H1 (cell line): ENCODE measurements around the gene ATP6V1A. TPM values are rescaled to one million over a fixed set of nuclear protein-coding genes. Genes with fewer than 3 reads are reported as not detected.
"Not testable (repeated sequence)": the region's sequence is repeated elsewhere in the genome, so short reads cannot be mapped to it uniquely, and the experiment has no call there.

ENCODE experiments used
- CTCF ChIA-PET: fragments of 300-600 bp; sonication (Branson Sonifier 250); formaldehyde crosslinking; loops from one replicate; lab custom pipeline; 2021; ENCODE audit not compliant: partially characterized antibody; lab: Charles Lee
- POLR2A ChIA-PET: fragments of 300-600 bp; sonication (Branson Sonifier 250); formaldehyde crosslinking; loops from one replicate; lab custom pipeline; 2021; ENCODE audit warnings: inconsistent platforms; ENCODE audit not compliant: partially characterized antibody; lab: Charles Lee
- DNase-seq, 2 experiments: peaks; one replicate each; pipeline versions ENCODE4 v3.0.0 to v3.0.0-alpha.2; 2010 to 2022; ENCODE audit warnings: low spot score in 2 of 2, low read depth in 1 of 2, mixed read lengths in 1 of 2
- FAIRE-seq: peaks from 2 replicates; lab custom pipeline; 2011; peaks lifted over from hg19 to GRCh38; lab: Jason Lieb, UNC
- H2AFZ ChIP-seq: 2 replicates; pipeline ENCODE4 v1.8.1; 2012; ENCODE audit warnings: low read length, inconsistent platforms
- H2AK5ac ChIP-seq: 2 replicates; pipeline ENCODE4 v1.6.1; 2013; ENCODE audit warnings: low read depth, low read length
- H2BK120ac ChIP-seq: replicated peaks from 2 replicates; pipeline ENCODE3; 2013; ENCODE audit warnings: low read depth, low read length, inconsistent platforms
- H2BK12ac ChIP-seq: 2 replicates; pipeline ENCODE4 v1.6.1; 2013; ENCODE audit warnings: low read depth, low read length
- H2BK15ac ChIP-seq: 2 replicates; pipeline ENCODE4 v1.6.1; 2013; ENCODE audit warnings: low read length
- H2BK20ac ChIP-seq: 2 replicates; pipeline ENCODE4 v1.6.1; 2013; ENCODE audit warnings: low read length
- H2BK5ac ChIP-seq: 2 replicates; pipeline ENCODE4 v1.6.1; 2013; ENCODE audit warnings: low read depth, low read length
- H3K14ac ChIP-seq: 2 replicates; pipeline ENCODE4 v1.6.1; 2013; ENCODE audit warnings: inconsistent platforms; ENCODE audit not compliant: insufficient read length
- H3K18ac ChIP-seq: 2 replicates; pipeline ENCODE4 v1.6.1; 2013; ENCODE audit warnings: low read length; ENCODE audit errors: extremely low read depth
- H3K23ac ChIP-seq: 2 replicates; pipeline ENCODE4 v1.6.1; 2013; ENCODE audit warnings: inconsistent platforms; ENCODE audit not compliant: insufficient read length
- H3K23me2 ChIP-seq: 2 replicates; pipeline ENCODE4 v1.6.1; 2013; ENCODE audit warnings: low read depth, low read length
- H3K27ac ChIP-seq: 2 replicates; pipeline ENCODE4 v1.6.1; 2011; ENCODE audit warnings: low read depth, low read length, inconsistent platforms
- H3K27me3 ChIP-seq, 4 experiments: replicated peaks in 1 of 4; 1 replicate in 1 of 4; 2 replicates in 3 of 4; pipeline versions ENCODE4 v1.6.1 to v1.8.1; 2011 to 2013; ENCODE audit warnings: low read length in 3 of 4, mild to moderate bottlenecking in 3 of 4, inconsistent platforms in 2 of 4, mixed read lengths in 2 of 4, moderate library complexity in 1 of 4; ENCODE audit not compliant: control insufficient read depth in 3 of 4, insufficient read depth in 3 of 4; ENCODE audit errors: extremely low read depth in 1 of 4
- H3K36me3 ChIP-seq, 4 experiments: 2 replicates each; pipeline versions ENCODE4 v1.6.1 to v1.8.1; 2011 to 2013; ENCODE audit warnings: mild to moderate bottlenecking in 4 of 4, low read length in 3 of 4, moderate library complexity in 2 of 4, control low read depth in 1 of 4, inconsistent platforms in 1 of 4; ENCODE audit not compliant: insufficient read depth in 4 of 4, control insufficient read depth in 2 of 4
- H3K4ac ChIP-seq: replicated peaks from 2 replicates; pipeline ENCODE3; 2013; ENCODE audit warnings: low read length, low read depth, mixed read lengths, inconsistent platforms; ENCODE audit not compliant: insufficient read length
- H3K4me1 ChIP-seq, 4 experiments: replicated peaks in 1 of 4; 1 replicate in 1 of 4; 2 replicates in 3 of 4; pipeline versions ENCODE4 v1.6.1 to v1.8.1; 2011 to 2013; ENCODE audit warnings: low read length in 3 of 4, inconsistent platforms in 2 of 4, mixed read lengths in 1 of 4; ENCODE audit not compliant: insufficient read depth in 4 of 4, control insufficient read depth in 3 of 4
- H3K4me2 ChIP-seq, 2 experiments: 2 replicates each; pipeline versions ENCODE4 v1.6.1 to v1.8.1; 2011 to 2013; ENCODE audit warnings: low read depth in 2 of 2, low read length in 2 of 2, control low read depth in 1 of 2, inconsistent platforms in 1 of 2, mild to moderate bottlenecking in 1 of 2; ENCODE audit not compliant: insufficient read depth in 1 of 2
- H3K4me3 ChIP-seq, 4 experiments: fragments of 200-600, 300-600 bp in 1 of 4; sonication (generic), shearing (Covaris generic), sonication (Bioruptor Twin) in 1 of 4; 2 replicates each; pipeline versions ENCODE4 v1.5.1 to v1.8.1; 2011 to 2016; ENCODE audit warnings: low read length in 4 of 4, low read depth in 3 of 4, control low read depth in 2 of 4, inconsistent platforms in 2 of 4, mild to moderate bottlenecking in 2 of 4, mixed read lengths in 1 of 4, moderate library complexity in 1 of 4; ENCODE audit not compliant: insufficient read depth in 2 of 4; ENCODE audit errors: extremely low read depth in 1 of 4
- H3K56ac ChIP-seq: replicated peaks from 2 replicates; pipeline ENCODE3; 2013; ENCODE audit warnings: low read depth, mild to moderate bottlenecking, mixed read lengths, low read length, inconsistent platforms; ENCODE audit not compliant: insufficient read length
- H3K79me1 ChIP-seq: 2 replicates; pipeline ENCODE4 v1.6.1; 2013; ENCODE audit warnings: low read depth, low read length, control low read depth
- H3K79me2 ChIP-seq, 2 experiments: 2 replicates each; pipeline versions ENCODE4 v1.6.1 to v1.8.1; 2012 to 2013; ENCODE audit warnings: low read length in 2 of 2, mild to moderate bottlenecking in 2 of 2, inconsistent platforms in 1 of 2; ENCODE audit not compliant: insufficient read depth in 2 of 2, control insufficient read depth in 1 of 2
- H3K9ac ChIP-seq, 4 experiments: replicated peaks in 1 of 4; 1 replicate in 1 of 4; 2 replicates in 3 of 4; pipeline versions ENCODE4 v1.6.1 to v1.8.1; 2011 to 2013; ENCODE audit warnings: low read depth in 3 of 4, low read length in 3 of 4, control low read depth in 2 of 4, mild to moderate bottlenecking in 2 of 4, moderate library complexity in 2 of 4, inconsistent platforms in 1 of 4; ENCODE audit errors: extremely low read depth in 1 of 4
- H3K9me3 ChIP-seq, 2 experiments: 2 replicates each; pipeline versions ENCODE4 v1.6.1 to v1.8.1; 2012 to 2013; ENCODE audit warnings: mild to moderate bottlenecking in 2 of 2, moderate library complexity in 2 of 2, control low read depth in 1 of 2, inconsistent platforms in 1 of 2, low read depth in 1 of 2, low read length in 1 of 2, mixed read lengths in 1 of 2; ENCODE audit not compliant: insufficient read depth in 2 of 2
- H4K20me1 ChIP-seq, 2 experiments: replicated peaks in 1 of 2; 2 replicates each; pipeline versions ENCODE3 to v1.8.1; 2011 to 2013; ENCODE audit warnings: inconsistent platforms in 2 of 2, low read length in 2 of 2, mild to moderate bottlenecking in 1 of 2; ENCODE audit not compliant: insufficient read depth in 2 of 2, control insufficient read depth in 1 of 2
- H4K5ac ChIP-seq: 2 replicates; pipeline ENCODE4 v1.6.1; 2013; ENCODE audit warnings: low read length, low read depth, mixed read lengths, inconsistent platforms; ENCODE audit not compliant: insufficient read length
- H4K8ac ChIP-seq: 2 replicates; pipeline ENCODE4 v1.8.0; 2013; ENCODE audit warnings: mild to moderate bottlenecking, moderate library complexity, low read length, inconsistent platforms; ENCODE audit not compliant: insufficient read depth; ENCODE audit errors: extremely low read depth
- H4K91ac ChIP-seq: replicated peaks from 2 replicates; pipeline ENCODE3; 2013; ENCODE audit warnings: low read length, mixed read lengths, inconsistent platforms; ENCODE audit not compliant: insufficient read length
- CTCF ChIP-seq, 3 experiments: IDR thresholded peaks; 1 replicate in 2 of 3; 2 replicates in 1 of 3; pipeline versions ENCODE4 v1.5.1 to v1.6.1; 2011; ENCODE audit warnings: low read length in 3 of 3, mild to moderate bottlenecking in 3 of 3, inconsistent platforms in 2 of 3, low read depth in 1 of 3, moderate library complexity in 1 of 3; ENCODE audit not compliant: insufficient read depth in 1 of 3; ENCODE audit errors: control extremely low read depth in 1 of 3
- NRF1 ChIP-seq: IDR thresholded peaks from 2 replicates; pipeline ENCODE4 v1.6.1; 2011; ENCODE audit warnings: mild to moderate bottlenecking, low read depth, low read length, improper control_type of control experiment
- RAD21 ChIP-seq, 2 experiments: IDR thresholded peaks in 1 of 2; conservative IDR thresholded peaks in 1 of 2; 2 replicates each; pipeline ENCODE4 v1.6.1; 2011; ENCODE audit warnings: low read depth in 2 of 2, low read length in 2 of 2, improper control_type of control experiment in 1 of 2, inconsistent platforms in 1 of 2, mild to moderate bottlenecking in 1 of 2, moderate library complexity in 1 of 2
- RXRA ChIP-seq: IDR thresholded peaks from 2 replicates; pipeline ENCODE4 v1.6.1; 2011; ENCODE audit warnings: low read depth, mild to moderate bottlenecking, low read length, moderate library complexity; ENCODE audit not compliant: insufficient read depth
- WGBS, 2 experiments: shearing (Covaris generic) in 1 of 2; methylation state at CpG; one replicate each; pipeline versions ENCODE4 v1.1.6 to v1.1.7; 2013 to 2015; ENCODE audit warnings: low lambda C conversion rate in 2 of 2, mixed read lengths in 2 of 2, inconsistent platforms in 1 of 2, low coverage in 1 of 2, missing lambda C conversion rate in 1 of 2; ENCODE audit not compliant: insufficient replicate concordance in 2 of 2, insufficient coverage in 1 of 2, insufficient read length in 1 of 2; ENCODE audit errors: extremely low coverage in 1 of 2, missing lambda C conversion rate in 1 of 2; 5-methylcytosine and 5-hydroxymethylcytosine counted together
- polyA plus RNA-seq, 7 experiments: library from polyadenylated mRNA; depleted of rRNA in 3 of 7; stranded (reverse) in 5 of 7; unstranded in 2 of 7; fragments of >200 nt in 5 of 7; fragments of 200-250 nt in 2 of 7; gene quantifications; 1 replicate in 5 of 7; 2 replicates in 1 of 7; 4 replicates in 1 of 7; pipeline versions ENCODE4 v1.2.1 to v1.2.3, GENCODE V29; 2011 to 2013; ENCODE audit warnings: missing spikeins in 2 of 7, mixed read lengths in 2 of 7
- total RNA-seq: library from RNA; stranded (reverse); fragmentation: NEBNext Ultra II Directional; extraction: Animal tissue kit (Norgen Biotek cat#: 25700); gene quantifications from 2 replicates; pipeline ENCODE4 v1.2.1, GENCODE V29; 2021
- TF ChIP-seq, protein P1 (sequence below): IDR thresholded peaks from 2 replicates; pipeline ENCODE4 v1.6.1; 2011; ENCODE audit warnings: low read depth, mild to moderate bottlenecking, low read length; ENCODE audit not compliant: insufficient read depth

Gene ATP6V1A
- total and polyA plus RNA-seq, 2 of the 8 experiments (the other 6 are each of a cell fraction or from before 2014, with no cell fraction given), result 15.4 to 90.9 TPM

GRCh38 chr3:113847664-113848461 lies 101.0 kb downstream of the ATP6V1A start (continued):
- TF ChIP-seq RAD21 (IDR thresholded peaks at IDR 0.05 in 1 of 2, conservative IDR thresholded peaks at IDR 0.05 in 1 of 2; ENCODE audit: low read depth in 2 of 2, low read length in 2 of 2), result no peak
- TF ChIP-seq NRF1, result no peak
- no peak for TF ChIP-seq RXRA
- TF ChIP-seq, protein P1, sequence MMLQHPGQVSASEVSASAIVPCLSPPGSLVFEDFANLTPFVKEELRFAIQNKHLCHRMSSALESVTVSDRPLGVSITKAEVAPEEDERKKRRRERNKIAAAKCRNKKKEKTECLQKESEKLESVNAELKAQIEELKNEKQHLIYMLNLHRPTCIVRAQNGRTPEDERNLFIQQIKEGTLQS, result no peak
- no peak for TF ChIP-seq CTCF (IDR thresholded peaks at IDR 0.05; ENCODE audit: control extremely low read depth in 1 of 3, insufficient read depth in 1 of 3, low read depth in 1 of 3, low read length in 3 of 3)
- TF ChIP-seq, all 59 proteins: peak for 0

- H3K27ac ChIP-seq, H4K91ac ChIP-seq, H3K36me3 ChIP-seq, H3K9ac ChIP-seq, H3K79me1 ChIP-seq, H3K56ac ChIP-seq, H3K18ac ChIP-seq, H3K23ac ChIP-seq, DNase-seq, H3K23me2 ChIP-seq, H2BK20ac ChIP-seq, CTCF ChIA-PET, H4K20me1 ChIP-seq, H3K9me3 ChIP-seq, FAIRE-seq, H2BK120ac ChIP-seq, H2AFZ ChIP-seq, H3K4ac ChIP-seq, H3K27me3 ChIP-seq, H2BK12ac ChIP-seq, H4K5ac ChIP-seq, H2AK5ac ChIP-seq, H3K4me2 ChIP-seq, H3K4me3 ChIP-seq, H3K14ac ChIP-seq, H4K8ac ChIP-seq, H3K79me2 ChIP-seq, H2BK15ac ChIP-seq, POLR2A ChIA-PET, H2BK5ac ChIP-seq, H3K4me1 ChIP-seq: not testable (repeated sequence)
- WGBS, 2 experiments, result 85% methylated on average over 3 of the region's 3 CpGs; no CpG with 5 or more reads in 1 of the 2 experiments
Measured at GRCh38 chr3:113849071-113849470, 102.2 kb downstream of the ATP6V1A start.
